Measurements from ENCODE around the gene PLSCR4.

- no peak for TF ChIP-seq POLR2AphosphoS5 (IDR thresholded peaks at IDR 0.05)
- no peak for TF ChIP-seq CTCF (IDR thresholded peaks at IDR 0.05)
- TF ChIP-seq POLR2A (IDR thresholded peaks at IDR 0.05), result no peak
Measured at GRCh38 chr3:146177072-146177471, 73.8 kb downstream of the PLSCR4 start.
